GM06990 (cell line): ENCODE measurements around the gene VNN1.
"Not testable (repeated sequence)": the region's sequence is repeated elsewhere in the genome, so short reads cannot be mapped to it uniquely, and the experiment has no call there.

Experiments
- DNase-seq: peaks from one replicate; pipeline ENCODE4 v3.0.0-alpha.2; 2011; ENCODE audit not compliant: insufficient read length; ENCODE audit errors: extremely low read depth
- H3K27me3 ChIP-seq: replicated peaks from 2 replicates; pipeline ENCODE4 v1.6.0; 2011; ENCODE audit warnings: low read length; ENCODE audit not compliant: control insufficient read depth, insufficient read depth
- H3K36me3 ChIP-seq: 2 replicates; pipeline ENCODE4 v1.5.1; 2011; ENCODE audit warnings: low read length; ENCODE audit not compliant: control insufficient read depth, insufficient read depth
- H3K4me3 ChIP-seq: replicated peaks from 2 replicates; pipeline ENCODE4 v1.5.1; 2011; ENCODE audit warnings: low read depth, mild to moderate bottlenecking, control low read depth, low read length
- CTCF ChIP-seq: IDR thresholded peaks from 2 replicates; pipeline ENCODE4 v1.5.1; 2011; ENCODE audit warnings: low read length, control low read depth, mild to moderate bottlenecking, inconsistent platforms; ENCODE audit not compliant: insufficient read depth, poor library complexity, severe bottlenecking

Gene VNN1

GRCh38 chr6:132659082-132659481 is 54.8 kb downstream of the VNN1 start, which contains the start of gene TAAR1:
Gene TAAR1, minus strand, starts transcription at chr6:132659182. Its CDS starts 13,179 bp downstream, at chr6:132646003.
- no peak for DNase-seq
- H3K36me3 ChIP-seq: no peaks in the 10 kb centered on the region
- no peak for TF ChIP-seq CTCF

GRCh38 chr6:132651062-132651461 is 62.8 kb downstream of the VNN1 start:
- DNase-seq: no peak
- TF ChIP-seq CTCF: no peak
- Histone ChIP-seq H3K36me3 (no peaks in the 10 kb centered on the region), H3K27me3 (no peaks in the 10 kb centered on the region), H3K4me3 (no peak overlapping the region)

More at GRCh38 chr6:132659082-132659481, 54.8 kb downstream of the VNN1 start, which contains the start of gene TAAR1:
- no peaks in the 10 kb centered on the region for H3K27me3 ChIP-seq
- no peak within 1 kb of the TSS for H3K4me3 ChIP-seq

- no peak overlapping the region for H3K4me3 ChIP-seq
- H3K27me3 ChIP-seq: no peaks in the 10 kb centered on the region
- H3K36me3 ChIP-seq: no peaks in the 10 kb centered on the region
- no peak for DNase-seq
- TF ChIP-seq CTCF: no peak
Observed at GRCh38 chr6:132650429-132650828, 63.4 kb downstream of the VNN1 start.

- DNase-seq: no peak
- Histone ChIP-seq H3K4me3 (no peak overlapping the region), H3K27me3 (no peaks in the 10 kb centered on the region), H3K36me3 (no peaks in the 10 kb centered on the region)
- TF ChIP-seq CTCF: no peak
Observed at GRCh38 chr6:132648828-132649227, 65.0 kb downstream of the VNN1 start.

- Histone ChIP-seq H3K36me3 (no peaks in the 10 kb centered on the region), H3K4me3 (no peak overlapping the region), H3K27me3 (no peaks in the 10 kb centered on the region)
- peak; percentile 4 for DNase-seq
- TF ChIP-seq CTCF: no peak
Observed at GRCh38 chr6:132648356-132648755, 65.5 kb downstream of the VNN1 start.

- DNase-seq: no peak
- TF ChIP-seq CTCF: no peak
- H3K27me3 ChIP-seq: no peaks in the 10 kb centered on the region
- no peaks in the 10 kb centered on the region for H3K36me3 ChIP-seq
- no peak overlapping the region for H3K4me3 ChIP-seq
Observed at GRCh38 chr6:132643547-132643946, 70.3 kb downstream of the VNN1 start.

GRCh38 chr6:132637135-132637534 is 76.7 kb downstream of the VNN1 start:
- not testable (repeated sequence) for H3K36me3 ChIP-seq, H3K27me3 ChIP-seq, H3K4me3 ChIP-seq, DNase-seq

- DNase-seq, H3K36me3 ChIP-seq, H3K27me3 ChIP-seq, H3K4me3 ChIP-seq: not testable (repeated sequence)
Observed at GRCh38 chr6:132635906-132636305, 77.9 kb downstream of the VNN1 start.

- DNase-seq, H3K4me3 ChIP-seq, H3K27me3 ChIP-seq, H3K36me3 ChIP-seq: not testable (repeated sequence)
Observed at GRCh38 chr6:132635288-132635687, 78.6 kb downstream of the VNN1 start.
